GM23338 (cell line): ENCODE results near the gene NHLH2. TPM values are rescaled to one million over a fixed set of nuclear protein-coding genes. Genes with fewer than 3 reads are reported as not detected.

Experiments
- ATAC-seq: fragments of 200-7000 bp; cut with Tn5 transposase; 3 replicates; pipeline ENCODE4 v1.9.1; 2020
- DNase-seq: peaks from one replicate; pipeline ENCODE4 v3.0.0-alpha.2; 2015; ENCODE audit warnings: low spot score
- H2AFZ ChIP-seq: fragments of 200-600 bp; sonication (generic); 2 replicates; pipeline ENCODE4 v1.8.0; 2016; ENCODE audit warnings: antibody characterized with exemption, mild to moderate bottlenecking, moderate library complexity
- H3F3A ChIP-seq: fragments of 200-600 bp; sonication (generic); replicated peaks from 2 replicates; pipeline ENCODE4 v1.8.0; 2017; ENCODE audit warnings: antibody characterized with exemption, mixed run types, low read depth
- H3K27ac ChIP-seq: fragments of 200-600 bp; sonication (generic); 2 replicates; pipeline ENCODE4 v1.6.1; 2016; ENCODE audit warnings: low read depth
- H3K27me3 ChIP-seq: fragments of 200-600 bp; sonication (generic); 2 replicates; pipeline ENCODE4 v1.8.0; 2016; ENCODE audit warnings: mild to moderate bottlenecking, mixed run types, moderate library complexity; ENCODE audit not compliant: insufficient read depth
- H3K36me3 ChIP-seq: fragments of 200-600 bp; sonication (generic); 2 replicates; pipeline ENCODE4 v1.8.0; 2016; ENCODE audit warnings: mild to moderate bottlenecking; ENCODE audit not compliant: insufficient read depth
- H3K4me1 ChIP-seq: fragments of 200-600 bp; sonication (generic); 2 replicates; pipeline ENCODE4 v1.8.0; 2016; ENCODE audit warnings: mild to moderate bottlenecking, moderate library complexity; ENCODE audit not compliant: insufficient read depth
- H3K4me2 ChIP-seq: fragments of 200-600 bp; sonication (generic); 2 replicates; pipeline ENCODE4 v1.7.1; 2017; ENCODE audit warnings: mixed run types
- H3K4me3 ChIP-seq: fragments of 200-600 bp; sonication (generic); 2 replicates; pipeline ENCODE4 v1.6.1; 2016; ENCODE audit warnings: mixed run types
- H3K79me2 ChIP-seq: fragments of 200-600 bp; sonication (generic); replicated peaks from 2 replicates; pipeline ENCODE4 v1.8.0; 2017; ENCODE audit warnings: mild to moderate bottlenecking; ENCODE audit not compliant: insufficient read depth
- H3K9me2 ChIP-seq: fragments of 200-600 bp; sonication (generic); 2 replicates; pipeline ENCODE4 v1.8.0; 2017; ENCODE audit not compliant: insufficient read depth
- H4K20me1 ChIP-seq: fragments of 200-600 bp; sonication (generic); replicated peaks from 2 replicates; pipeline ENCODE4 v1.8.0; 2017; ENCODE audit warnings: mild to moderate bottlenecking; ENCODE audit not compliant: insufficient read depth
- H3K27ac Mint-ChIP-seq: 2 replicates; pipeline ENCODE4 v1.8.0; 2020; ENCODE audit warnings: inconsistent platforms, mild to moderate bottlenecking, moderate library complexity, mixed read lengths
- H3K27me3 Mint-ChIP-seq: 3 replicates; pipeline ENCODE4 v1.8.0; 2022; ENCODE audit warnings: low read depth, mild to moderate bottlenecking, moderate library complexity, mixed read lengths, inconsistent platforms; ENCODE audit not compliant: insufficient read depth, poor library complexity
- H3K36me3 Mint-ChIP-seq: 3 replicates; pipeline ENCODE4 v1.8.0; 2021; ENCODE audit warnings: low read depth, mild to moderate bottlenecking, inconsistent platforms, moderate library complexity, mixed read lengths
- H3K4me1 Mint-ChIP-seq: 3 replicates; pipeline ENCODE4 v1.8.0; 2020; ENCODE audit warnings: mild to moderate bottlenecking, inconsistent platforms, mixed read lengths
- H3K4me3 Mint-ChIP-seq: 3 replicates; pipeline ENCODE4 v1.8.0; 2021; ENCODE audit warnings: moderate library complexity, mild to moderate bottlenecking, inconsistent platforms, mixed read lengths
- H3K9me3 Mint-ChIP-seq: 3 replicates; pipeline ENCODE4 v1.8.0; 2020; ENCODE audit warnings: moderate library complexity, mild to moderate bottlenecking, inconsistent platforms, mixed read lengths
- CREB1 ChIP-seq: fragments of 250-450 bp; sonication (Bioruptor Pico); IDR thresholded peaks from 2 replicates; pipeline ENCODE4 v1.5.0; 2020; ENCODE audit warnings: low read depth, mild to moderate bottlenecking, moderate library complexity
- EZH2 ChIP-seq: fragments of 200-600 bp; sonication (generic); IDR thresholded peaks from one replicate; pipeline ENCODE4 v1.8.0; 2017; ENCODE audit warnings: antibody characterized with exemption, mild to moderate bottlenecking, low read depth; ENCODE audit not compliant: unreplicated experiment
- EZH2phosphoT487 ChIP-seq: fragments of 200-600 bp; sonication (generic); IDR thresholded peaks from one replicate; pipeline ENCODE4 v1.8.1; 2018; ENCODE audit warnings: antibody characterized with exemption; ENCODE audit not compliant: unreplicated experiment
- JUNB ChIP-seq: IDR thresholded peaks from one replicate; pipeline ENCODE4 v1.6.1; 2016; ENCODE audit warnings: antibody characterized with exemption; ENCODE audit not compliant: unreplicated experiment
- NANOG ChIP-seq: IDR thresholded peaks from 2 replicates; pipeline ENCODE4 v1.6.1; 2016; ENCODE audit warnings: antibody characterized with exemption, borderline replicate concordance
- POLR2AphosphoS5 ChIP-seq: IDR thresholded peaks from 2 replicates; pipeline ENCODE4 v1.6.1; 2016; ENCODE audit warnings: antibody characterized with exemption, low read depth
- REST ChIP-seq: IDR thresholded peaks from one replicate; pipeline ENCODE4 v1.6.1; 2018; ENCODE audit warnings: antibody characterized with exemption; ENCODE audit not compliant: unreplicated experiment
- STAT1 ChIP-seq: IDR thresholded peaks from one replicate; pipeline ENCODE4 v1.6.1; 2016; ENCODE audit warnings: antibody characterized with exemption; ENCODE audit not compliant: unreplicated experiment
- ZNF114 ChIP-seq: fragments of 250-450 bp; sonication (Bioruptor Pico); IDR thresholded peaks from 2 replicates; pipeline ENCODE4 v1.5.0; 2020; ENCODE audit warnings: mild to moderate bottlenecking, moderate library complexity
- ZNF331 ChIP-seq: fragments of 250-450 bp; sonication (Bioruptor Pico); IDR thresholded peaks from 2 replicates; pipeline ENCODE4 v1.5.0; 2020; ENCODE audit warnings: low read depth, mild to moderate bottlenecking, moderate library complexity
- polyA plus RNA-seq: library from polyadenylated mRNA; unstranded; fragments of >200 nt; fragmentation: Nextera tagmentation; extraction: Ambion mirVana; gene quantifications from 2 replicates; pipeline ENCODE4 v1.2.1, GENCODE V29; 2016
- total RNA-seq: library from RNA; depleted of rRNA; stranded (reverse); fragments of >200 nt; shearing (Covaris generic); gene quantifications from 2 replicates; pipeline ENCODE4 v1.2.3, GENCODE V29; 2014
- TF ChIP-seq, protein P1 (sequence below), 2 experiments: fragments of 200-600 bp in 1 of 2; sonication (generic) in 1 of 2; conservative IDR thresholded peaks; 2 replicates each; pipeline versions ENCODE4 v1.5.1 to v1.6.1; 2016 to 2017; ENCODE audit warnings: antibody characterized with exemption in 2 of 2, low read depth in 2 of 2, mild to moderate bottlenecking in 2 of 2, moderate library complexity in 1 of 2

NHLH2 gene
- total and polyA plus RNA-seq, 2 experiments from 2014 or later = 1.7 to 1.9 TPM

DNA sequence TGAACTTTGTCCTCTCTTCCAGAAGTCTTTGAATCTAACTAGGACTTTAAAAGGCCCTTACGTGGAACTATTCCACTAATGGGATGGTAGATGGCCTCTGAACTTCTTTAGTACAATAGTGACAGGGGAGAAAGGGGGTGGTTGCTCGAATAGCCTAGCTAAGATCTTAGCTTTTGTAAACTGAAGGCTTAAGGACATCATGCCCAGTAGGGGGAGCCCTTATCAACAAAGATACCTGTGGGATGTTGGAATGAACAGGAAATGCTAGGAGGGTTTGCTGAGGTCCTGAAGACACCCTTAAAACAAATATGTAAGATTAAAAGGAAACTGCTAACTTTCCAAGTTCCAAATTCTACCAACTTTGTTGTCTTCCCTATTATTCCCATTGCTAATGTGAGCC, 33.2 kb downstream of the NHLH2 start:
- Histone ChIP-seq H3K27me3 (no peaks in the 10 kb centered on the region), H4K20me1 (no peaks in the 10 kb centered on the region), H3K36me3 (no peaks in the 10 kb centered on the region), H3K9me2 (peaks cover 6% of the 10 kb centered on the region), H3K79me2 (no peaks in the 10 kb centered on the region), H3K4me2 (no peak overlapping the region), H2AFZ (no peak overlapping the region), H3K4me1 (no peaks in the 10 kb centered on the region), H3F3A (no peaks in the 10 kb centered on the region), H3K27ac (no peak overlapping the region), H3K4me3 (no peak overlapping the region)
- peak; percentile 97 for DNase-seq
- Mint-ChIP-seq H3K27ac (no peak overlapping the region), H3K4me1 (peaks cover 14% of the 10 kb centered on the region), H3K4me3 (no peak overlapping the region), H3K36me3 (no peaks in the 10 kb centered on the region; the same call in 2 of the 3 replicates), H3K27me3 (peaks cover 1% of the 10 kb centered on the region), H3K9me3 (peaks cover 8% of the 10 kb centered on the region; the same call in 2 of the 3 replicates)
- TF ChIP-seq, protein P1, sequence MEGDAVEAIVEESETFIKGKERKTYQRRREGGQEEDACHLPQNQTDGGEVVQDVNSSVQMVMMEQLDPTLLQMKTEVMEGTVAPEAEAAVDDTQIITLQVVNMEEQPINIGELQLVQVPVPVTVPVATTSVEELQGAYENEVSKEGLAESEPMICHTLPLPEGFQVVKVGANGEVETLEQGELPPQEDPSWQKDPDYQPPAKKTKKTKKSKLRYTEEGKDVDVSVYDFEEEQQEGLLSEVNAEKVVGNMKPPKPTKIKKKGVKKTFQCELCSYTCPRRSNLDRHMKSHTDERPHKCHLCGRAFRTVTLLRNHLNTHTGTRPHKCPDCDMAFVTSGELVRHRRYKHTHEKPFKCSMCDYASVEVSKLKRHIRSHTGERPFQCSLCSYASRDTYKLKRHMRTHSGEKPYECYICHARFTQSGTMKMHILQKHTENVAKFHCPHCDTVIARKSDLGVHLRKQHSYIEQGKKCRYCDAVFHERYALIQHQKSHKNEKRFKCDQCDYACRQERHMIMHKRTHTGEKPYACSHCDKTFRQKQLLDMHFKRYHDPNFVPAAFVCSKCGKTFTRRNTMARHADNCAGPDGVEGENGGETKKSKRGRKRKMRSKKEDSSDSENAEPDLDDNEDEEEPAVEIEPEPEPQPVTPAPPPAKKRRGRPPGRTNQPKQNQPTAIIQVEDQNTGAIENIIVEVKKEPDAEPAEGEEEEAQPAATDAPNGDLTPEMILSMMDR (conservative IDR thresholded peaks at IDR 0.05; ENCODE audit: low read depth in 2 of 2) = peak; percentile 81 to 83
- TF ChIP-seq EZH2phosphoT487 = no peak
- peak; percentile 95 for ATAC-seq

GRCh38 chr1:115805597-115805996, 35.3 kb downstream of the NHLH2 start:
- Histone ChIP-seq H2AFZ (no peak overlapping the region), H3K4me2 (no peak overlapping the region), H3K4me3 (no peak overlapping the region), H3K27me3 (no peaks in the 10 kb centered on the region), H3K4me1 (no peaks in the 10 kb centered on the region), H3K79me2 (no peaks in the 10 kb centered on the region), H3K27ac (no peak overlapping the region), H3F3A (no peaks in the 10 kb centered on the region), H4K20me1 (no peaks in the 10 kb centered on the region), H3K36me3 (no peaks in the 10 kb centered on the region), H3K9me2 (peaks cover 6% of the 10 kb centered on the region)
- Mint-ChIP-seq H3K27me3 (peaks cover 1% of the 10 kb centered on the region), H3K9me3 (peaks cover 8% of the 10 kb centered on the region; the same call in 2 of the 3 replicates), H3K4me1 (peaks cover 14% of the 10 kb centered on the region), H3K36me3 (no peaks in the 10 kb centered on the region; the same call in 2 of the 3 replicates), H3K4me3 (no peak overlapping the region), H3K27ac (no peak overlapping the region)
- DNase-seq (no peak), ATAC-seq (no peak)
- TF ChIP-seq JUNB (no peak), EZH2phosphoT487 (no peak), NANOG (no peak), REST (no peak), POLR2AphosphoS5 (no peak), ZNF331 (CRISPR knock-in tag) (no peak), CREB1 (CRISPR knock-in tag) (no peak), STAT1 (no peak), ZNF114 (CRISPR knock-in tag) (no peak), EZH2 (no peak)
- TF ChIP-seq, protein P1 (conservative IDR thresholded peaks at IDR 0.05; ENCODE audit: low read depth in 2 of 2) = no peak
